Rectal smooth muscle tissue (tissue), 1 donor: ENCODE results near the gene SLC6A5.

ENCODE experiments used
- H3K27ac ChIP-seq: one replicate; pipeline ENCODE4 v1.7.0; 2013; ENCODE audit warnings: low read depth, low read length, inconsistent platforms
- H3K27me3 ChIP-seq: one replicate; pipeline ENCODE4 v1.7.0; 2013; ENCODE audit warnings: low read length; ENCODE audit not compliant: control insufficient read depth, insufficient read depth
- H3K36me3 ChIP-seq: one replicate; pipeline ENCODE4 v1.7.0; 2013; ENCODE audit warnings: low read length; ENCODE audit not compliant: control insufficient read depth, insufficient read depth
- H3K4me1 ChIP-seq: one replicate; pipeline ENCODE4 v1.7.0; 2013; ENCODE audit warnings: low read length; ENCODE audit not compliant: control insufficient read depth, insufficient read depth
- H3K4me3 ChIP-seq: one replicate; pipeline ENCODE4 v1.7.0; 2013; ENCODE audit warnings: low read length
- H3K9ac ChIP-seq: one replicate; pipeline ENCODE4 v1.7.0; 2013; ENCODE audit warnings: low read length

Gene SLC6A5

DNA sequence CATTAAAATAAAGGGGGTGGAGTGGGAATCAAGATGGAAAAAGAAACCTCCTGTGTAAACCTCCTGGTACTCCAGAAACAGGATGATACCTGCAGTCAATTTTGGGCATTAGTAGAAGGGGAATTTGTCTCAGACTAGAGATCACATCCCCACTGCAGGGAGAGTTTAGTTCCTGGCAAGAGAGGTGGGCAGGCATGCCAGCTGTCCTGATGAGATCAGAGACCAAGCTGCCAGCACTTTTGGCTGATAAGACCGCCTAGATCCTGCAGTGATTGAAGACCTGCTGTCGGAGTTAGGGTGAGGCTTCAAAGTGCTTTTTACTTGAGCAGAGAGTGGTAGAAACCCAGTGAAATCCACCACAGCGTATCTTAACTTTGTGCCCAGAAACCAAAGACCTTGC lies 40.3 kb downstream of the SLC6A5 start:
- H3K9ac ChIP-seq, result no peak overlapping the region
- H3K4me3 ChIP-seq, result no peak overlapping the region
- no peaks in the 10 kb centered on the region for H3K36me3 ChIP-seq
- no peaks in the 10 kb centered on the region for H3K4me1 ChIP-seq
- no peak overlapping the region for H3K27ac ChIP-seq
- no peaks in the 10 kb centered on the region for H3K27me3 ChIP-seq

DNA sequence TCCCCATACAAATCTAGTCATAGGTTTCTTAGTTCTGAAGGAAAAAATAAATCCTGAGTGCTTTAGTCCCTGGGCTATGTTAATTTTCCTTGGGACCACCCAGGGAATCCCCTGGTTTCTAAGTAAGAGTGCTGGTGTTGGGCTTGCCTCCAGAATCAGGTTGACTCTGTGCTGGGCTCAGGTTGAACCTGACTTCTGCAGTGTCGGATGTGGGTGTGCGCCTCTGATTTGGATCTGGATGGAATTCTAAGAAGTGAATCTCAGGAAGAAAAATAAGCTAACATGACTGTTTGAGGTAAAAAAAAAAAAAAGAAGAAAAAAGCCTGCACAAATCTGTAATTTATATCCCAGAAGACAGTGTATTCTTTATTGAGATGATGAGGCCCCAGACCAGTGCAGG lies 41.0 kb downstream of the SLC6A5 start:
- Histone ChIP-seq H3K4me1 (no peaks in the 10 kb centered on the region), H3K4me3 (no peak overlapping the region), H3K36me3 (no peaks in the 10 kb centered on the region), H3K27ac (no peak overlapping the region), H3K27me3 (no peaks in the 10 kb centered on the region), H3K9ac (no peak overlapping the region)

DNA sequence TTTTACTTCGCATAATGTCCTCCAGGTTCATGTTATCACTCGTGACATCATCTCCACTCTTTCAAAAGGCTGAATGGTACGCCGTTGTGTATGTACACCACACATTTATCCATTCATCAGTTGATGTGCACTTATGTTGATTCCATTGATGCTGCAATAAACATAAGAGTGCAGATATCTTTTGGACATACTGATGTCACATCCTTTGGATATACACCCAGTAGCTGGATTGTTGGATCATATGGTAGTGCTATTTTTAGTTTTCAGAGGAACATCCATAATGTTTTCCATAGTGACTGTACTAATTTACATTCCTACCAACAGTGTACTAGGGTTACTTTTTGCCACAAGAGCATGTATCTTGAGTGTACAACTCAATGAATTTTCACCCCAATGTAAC lies 45.0 kb downstream of the SLC6A5 start:
- no peak overlapping the region for H3K9ac ChIP-seq
- no peak overlapping the region for H3K27ac ChIP-seq
- no peaks in the 10 kb centered on the region for H3K4me1 ChIP-seq
- no peaks in the 10 kb centered on the region for H3K27me3 ChIP-seq
- H3K4me3 ChIP-seq, result no peak overlapping the region
- no peaks in the 10 kb centered on the region for H3K36me3 ChIP-seq

DNA sequence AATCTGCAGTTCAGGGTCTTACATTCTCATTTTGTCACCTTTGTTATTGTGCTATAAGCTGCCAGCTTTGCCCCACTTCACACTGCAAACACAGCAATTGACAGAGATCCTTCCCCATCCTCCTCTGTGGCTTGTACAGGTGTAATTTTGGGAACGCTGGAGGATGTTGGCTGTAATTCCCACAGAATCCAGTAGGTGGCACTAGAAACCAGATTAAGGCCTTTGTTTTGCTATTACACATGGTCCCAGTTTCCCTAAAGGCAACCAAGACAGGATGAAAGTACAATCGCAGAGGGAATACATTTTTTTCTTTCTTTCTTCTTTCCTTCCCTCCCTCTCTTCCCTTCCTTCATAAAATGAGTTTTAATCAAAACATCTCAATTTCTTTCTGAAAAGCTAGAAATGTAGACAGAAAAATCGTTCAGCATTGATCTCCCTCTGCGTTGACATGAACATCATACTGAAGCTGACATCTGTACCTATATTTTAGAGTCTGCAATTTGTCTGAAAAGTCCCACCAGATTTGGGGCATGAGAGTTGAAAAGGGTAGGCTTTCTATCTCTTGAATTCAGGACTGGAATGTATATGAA lies 48.7 kb downstream of the SLC6A5 start:
- Histone ChIP-seq H3K9ac (no peak overlapping the region), H3K4me1 (no peaks in the 10 kb centered on the region), H3K27me3 (no peaks in the 10 kb centered on the region), H3K36me3 (no peaks in the 10 kb centered on the region), H3K4me3 (no peak overlapping the region), H3K27ac (no peak overlapping the region)

DNA sequence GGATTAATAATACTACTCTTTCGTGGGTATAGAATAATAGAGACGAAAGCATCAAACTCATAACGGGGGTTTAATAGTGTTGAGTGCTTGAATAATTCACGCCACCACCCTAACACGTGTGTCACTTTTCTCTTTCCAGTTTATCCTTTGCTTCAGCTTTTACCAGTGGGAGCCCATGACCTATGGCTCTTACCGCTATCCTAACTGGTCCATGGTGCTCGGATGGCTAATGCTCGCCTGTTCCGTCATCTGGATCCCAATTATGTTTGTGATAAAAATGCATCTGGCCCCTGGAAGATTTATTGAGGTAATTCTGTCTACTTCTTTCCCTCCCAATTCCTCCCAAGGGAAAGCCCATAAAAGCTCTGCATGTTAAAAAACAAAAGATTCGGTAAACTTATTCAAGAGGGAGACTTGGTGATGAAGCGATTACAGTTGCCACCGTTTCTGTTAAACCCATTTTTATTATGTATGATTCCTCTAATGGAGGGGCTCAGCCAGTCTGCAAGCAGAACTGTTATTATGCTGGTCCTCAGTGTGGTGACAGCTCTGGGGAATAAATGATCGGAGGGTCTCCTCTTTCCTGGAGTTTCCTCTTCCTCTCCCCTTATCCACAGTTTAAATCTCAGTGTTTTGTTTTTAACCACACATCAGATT lies 52.9 kb downstream of the SLC6A5 start:
- Histone ChIP-seq H3K9ac (no peak overlapping the region), H3K27me3 (no peaks in the 10 kb centered on the region), H3K4me1 (no peaks in the 10 kb centered on the region), H3K36me3 (no peaks in the 10 kb centered on the region), H3K27ac (no peak overlapping the region), H3K4me3 (no peak overlapping the region)

DNA sequence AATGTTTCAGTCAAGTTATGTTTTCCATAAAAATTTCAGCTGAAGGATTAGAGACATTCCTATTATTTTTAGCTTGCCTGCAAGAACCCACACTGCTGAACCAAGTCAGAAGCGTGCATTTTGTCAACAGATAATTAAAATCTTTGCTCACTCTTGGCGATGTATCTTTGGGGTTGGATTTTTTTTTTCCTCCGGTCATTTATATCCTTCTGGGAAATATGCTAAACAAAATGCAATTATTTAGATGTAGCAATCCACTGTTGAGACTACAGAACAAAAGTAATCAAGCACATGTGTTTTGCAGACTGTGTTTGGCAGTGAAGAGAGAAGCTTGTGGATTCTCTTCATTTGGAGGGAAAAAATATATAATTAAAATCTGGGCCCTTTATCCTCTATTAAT lies 54.6 kb downstream of the SLC6A5 start:
- H3K9ac ChIP-seq, result no peak overlapping the region
- H3K4me1 ChIP-seq, result no peaks in the 10 kb centered on the region
- no peaks in the 10 kb centered on the region for H3K27me3 ChIP-seq
- no peaks in the 10 kb centered on the region for H3K36me3 ChIP-seq
- H3K27ac ChIP-seq, result no peak overlapping the region
- H3K4me3 ChIP-seq, result no peak overlapping the region

DNA sequence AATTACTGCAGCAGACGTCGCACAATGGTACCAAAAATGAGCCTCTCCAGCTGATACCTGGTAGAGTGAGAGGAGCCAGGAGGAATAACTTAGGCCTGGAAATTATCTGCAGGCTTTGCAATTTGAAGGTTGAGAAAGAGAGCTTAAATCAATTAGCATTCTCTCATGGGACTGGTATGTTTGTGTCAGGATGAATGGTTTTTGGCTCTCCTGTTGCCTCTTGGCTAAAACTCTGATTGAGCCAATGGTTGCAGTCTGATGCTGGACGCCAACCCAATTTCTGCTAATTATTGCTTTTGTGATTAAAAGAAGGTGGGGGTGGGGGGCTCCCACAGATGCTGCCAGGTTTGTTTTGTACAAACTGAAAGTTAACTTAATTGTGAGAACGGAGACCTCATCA lies 57.5 kb downstream of the SLC6A5 start:
- H3K36me3 ChIP-seq, result no peaks in the 10 kb centered on the region
- no peak overlapping the region for H3K4me3 ChIP-seq
- H3K4me1 ChIP-seq, result no peaks in the 10 kb centered on the region
- no peak overlapping the region for H3K9ac ChIP-seq
- H3K27me3 ChIP-seq, result no peaks in the 10 kb centered on the region
- no peak overlapping the region for H3K27ac ChIP-seq

DNA sequence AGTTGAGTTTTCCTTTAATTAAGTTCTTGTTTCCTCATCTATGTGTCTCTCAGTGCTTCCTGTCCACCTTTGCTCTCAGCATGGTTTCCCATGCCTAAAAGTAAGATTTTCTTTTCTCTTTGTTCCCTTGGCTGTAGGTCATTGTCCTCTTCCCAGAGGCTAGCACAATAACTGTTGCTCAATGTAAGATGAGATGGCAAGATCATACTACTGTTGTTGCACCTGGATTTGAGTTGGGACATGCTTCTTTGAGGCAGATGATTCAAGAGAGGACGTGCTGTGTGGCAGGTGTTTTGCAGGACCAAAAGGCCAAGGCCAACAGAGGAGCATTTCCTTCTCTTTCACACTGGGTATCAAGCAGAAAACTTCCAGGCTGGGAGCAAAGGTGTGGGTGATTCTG lies 58.7 kb downstream of the SLC6A5 start:
- no peaks in the 10 kb centered on the region for H3K4me1 ChIP-seq
- H3K27ac ChIP-seq, result no peak overlapping the region
- no peaks in the 10 kb centered on the region for H3K27me3 ChIP-seq
- H3K36me3 ChIP-seq, result no peaks in the 10 kb centered on the region
- no peak overlapping the region for H3K4me3 ChIP-seq
- H3K9ac ChIP-seq, result no peak overlapping the region

DNA sequence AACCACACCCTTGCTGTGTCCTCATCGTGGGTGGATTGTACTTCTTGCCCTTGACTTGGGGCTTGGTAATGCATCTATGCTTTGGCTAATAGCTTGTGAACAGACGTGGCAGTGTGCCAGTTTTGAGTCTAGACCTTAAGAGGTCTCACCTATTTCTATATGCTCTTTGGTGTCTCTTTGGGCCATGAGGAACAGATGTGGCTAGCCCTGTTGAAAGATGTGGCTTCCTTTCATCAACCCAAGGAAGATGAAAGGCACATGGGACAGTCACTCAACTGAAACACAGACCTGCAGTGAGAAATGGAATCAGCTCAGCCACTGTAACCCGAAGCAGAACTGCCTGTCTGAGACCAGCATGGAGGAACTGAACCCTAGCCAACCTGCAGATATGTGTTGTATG lies 62.0 kb downstream of the SLC6A5 start:
- H3K4me1 ChIP-seq, result no peaks in the 10 kb centered on the region
- H3K9ac ChIP-seq, result no peak overlapping the region
- H3K27me3 ChIP-seq, result no peaks in the 10 kb centered on the region
- H3K27ac ChIP-seq, result no peak overlapping the region
- H3K4me3 ChIP-seq, result no peak overlapping the region
- H3K36me3 ChIP-seq, result no peaks in the 10 kb centered on the region

DNA sequence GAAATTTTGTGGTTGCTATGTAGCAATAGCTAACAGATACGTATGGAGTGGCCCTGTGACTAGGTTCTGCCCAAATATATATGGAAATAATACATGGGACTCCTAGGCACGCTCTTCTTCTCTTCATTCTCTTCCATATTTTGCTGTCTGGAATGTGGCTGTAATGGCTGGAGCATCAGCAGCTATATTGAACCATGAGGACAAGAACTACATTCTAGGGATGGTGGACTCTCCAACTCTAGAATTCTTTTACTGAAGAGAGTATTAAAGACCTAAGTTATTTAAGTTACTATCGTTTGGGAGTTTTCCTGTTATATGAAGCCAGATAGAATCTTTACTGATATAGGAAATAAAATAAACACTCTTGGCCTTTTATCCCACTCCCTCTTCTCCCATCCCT lies 62.4 kb downstream of the SLC6A5 start:
- Histone ChIP-seq H3K27ac (no peak overlapping the region), H3K27me3 (no peaks in the 10 kb centered on the region), H3K4me3 (no peak overlapping the region), H3K9ac (no peak overlapping the region), H3K4me1 (no peaks in the 10 kb centered on the region), H3K36me3 (no peaks in the 10 kb centered on the region)

DNA sequence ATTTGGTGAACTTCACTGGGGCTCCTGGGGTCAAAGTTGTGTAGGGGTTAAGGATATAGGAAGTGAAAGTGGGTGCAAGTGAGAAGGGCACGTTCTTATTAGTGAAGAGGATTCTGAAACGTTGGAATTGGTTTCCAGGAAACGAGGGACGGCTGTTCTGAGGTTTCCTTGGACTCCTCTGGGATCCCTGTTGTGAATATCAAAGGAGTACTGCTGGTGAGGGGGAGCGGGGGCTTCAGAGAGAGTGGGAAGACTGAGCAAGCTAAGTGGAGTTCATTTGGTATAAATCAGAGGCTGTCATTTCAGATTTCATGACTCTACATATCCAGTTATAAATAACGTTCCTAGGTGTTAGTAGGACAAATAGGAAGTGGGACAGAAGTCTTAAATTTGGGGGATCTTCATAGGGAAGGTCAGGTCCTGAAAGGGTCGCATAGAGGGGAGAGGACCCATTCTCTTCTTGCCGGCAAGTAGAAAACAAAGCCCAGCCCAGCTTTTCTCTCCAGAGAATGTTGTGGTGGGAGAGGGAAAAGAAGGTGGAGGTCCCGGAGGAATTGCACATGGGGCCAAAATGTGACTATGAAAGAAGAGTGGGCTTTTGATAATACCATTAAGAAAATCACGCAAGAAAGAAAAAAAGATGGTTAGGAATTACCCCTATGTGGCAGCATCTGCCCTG lies 68.9 kb downstream of the SLC6A5 start:
- no peak overlapping the region for H3K9ac ChIP-seq
- H3K36me3 ChIP-seq, result no peaks in the 10 kb centered on the region
- H3K27me3 ChIP-seq, result peaks cover 10% of the 10 kb centered on the region
- no peak overlapping the region for H3K4me3 ChIP-seq
- no peaks in the 10 kb centered on the region for H3K4me1 ChIP-seq
- no peak overlapping the region for H3K27ac ChIP-seq

DNA sequence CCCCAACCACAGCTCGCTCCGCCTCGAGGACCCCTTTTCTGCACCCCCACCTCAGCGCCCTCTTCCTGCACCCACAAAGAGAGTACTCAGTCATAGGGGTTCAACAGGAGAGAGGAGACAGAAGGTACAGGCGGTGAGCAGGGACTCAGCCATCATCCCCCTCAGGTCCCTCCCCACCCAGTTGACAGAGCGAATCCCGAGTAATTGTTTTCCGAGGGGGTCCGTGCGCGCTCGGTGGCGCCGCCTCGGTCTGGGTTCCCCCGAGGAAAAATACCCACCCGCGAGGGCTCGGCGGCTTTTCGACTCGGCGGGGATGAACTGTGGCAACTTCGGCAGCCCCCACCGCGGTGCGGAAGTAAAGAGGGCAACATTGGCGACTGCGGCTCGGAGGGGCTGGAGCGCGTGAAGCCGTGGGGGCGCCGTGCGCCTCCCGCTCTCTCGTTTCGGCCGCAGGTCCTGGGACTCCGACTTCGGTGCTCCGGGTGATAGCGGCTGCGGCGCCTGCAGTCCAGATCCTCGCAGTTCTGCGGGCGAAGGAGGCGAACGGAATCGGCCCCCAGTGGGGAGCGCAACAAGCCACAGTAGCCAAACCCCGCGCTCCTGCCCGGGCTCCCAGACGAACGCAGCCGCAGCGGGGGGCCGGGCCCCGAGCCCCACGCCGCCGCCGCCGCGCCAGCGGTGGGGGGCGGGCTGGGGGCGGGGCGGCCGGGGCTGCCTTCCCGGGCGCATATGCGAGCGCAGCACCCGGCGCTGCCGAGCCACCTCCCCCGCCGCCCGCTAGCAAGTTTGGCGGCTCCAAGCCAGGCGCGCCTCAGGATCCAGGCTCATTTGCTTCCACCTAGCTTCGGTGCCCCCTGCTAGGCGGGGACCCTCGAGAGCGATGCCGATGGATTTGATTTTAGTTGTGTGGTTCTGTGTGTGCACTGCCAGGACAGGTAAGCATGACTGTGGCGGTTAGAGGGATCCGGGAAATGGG lies 69.7 kb downstream of the SLC6A5 start, which contains the start of gene NELL1:
Gene NELL1, plus strand, starts transcription at position 743 of the 976 bp plus-strand sequence.
- H3K27ac ChIP-seq, result no peak within 1 kb of the TSS
- no peak within 1 kb of the TSS for H3K9ac ChIP-seq
- no peak within 1 kb of the TSS for H3K4me3 ChIP-seq
- no peaks in the 10 kb centered on the region for H3K36me3 ChIP-seq
- H3K27me3 ChIP-seq, result peaks cover 10% of the 10 kb centered on the region
- no peaks in the 10 kb centered on the region for H3K4me1 ChIP-seq
